ENCODE results near the gene BACH1.

DNA sequence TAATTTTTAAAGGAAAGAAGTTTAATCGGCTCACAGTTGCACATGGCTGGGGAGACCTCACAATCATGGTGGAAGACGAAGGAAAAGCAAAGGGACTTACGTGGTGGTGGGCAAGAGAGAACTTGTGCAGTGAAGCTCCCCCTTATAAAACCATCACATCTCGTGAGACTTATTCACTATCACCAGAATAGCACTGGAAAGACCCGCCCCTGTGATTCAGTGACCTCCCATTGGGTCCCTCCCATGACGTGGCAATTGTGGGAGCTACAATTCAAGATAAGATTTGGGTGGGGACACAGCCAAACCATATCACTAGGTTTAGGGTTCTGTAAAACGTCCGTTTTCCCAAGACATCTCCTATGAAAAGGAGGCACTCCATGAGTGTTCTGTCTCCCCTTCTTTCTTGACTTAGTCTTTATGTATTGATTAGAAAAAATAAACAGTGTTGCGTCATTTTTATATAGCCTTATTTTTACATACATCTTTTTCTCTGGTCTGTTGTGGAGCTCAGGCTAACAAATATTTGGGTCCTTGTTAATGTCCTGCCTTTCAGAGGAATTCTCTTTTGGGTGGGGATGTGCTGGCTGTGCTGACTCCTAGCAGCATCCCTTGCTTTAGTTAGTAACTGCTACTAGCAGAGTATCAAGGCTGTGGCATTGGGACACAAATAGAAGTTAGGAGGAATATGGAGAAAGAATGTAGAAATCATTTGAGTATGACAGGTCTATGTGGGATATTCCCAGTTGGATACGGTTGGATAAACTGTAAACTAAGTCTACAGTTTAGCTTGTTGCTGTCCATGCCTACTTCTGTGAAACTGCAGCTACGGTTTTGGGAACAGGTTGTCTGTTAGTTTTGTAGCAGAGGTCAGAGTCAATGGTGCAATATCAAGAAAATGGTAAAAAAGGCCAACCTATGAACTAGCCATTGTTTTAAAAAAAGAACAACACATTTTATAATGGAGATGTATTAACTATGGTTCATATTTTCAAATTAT is 23.5 kb downstream of the BACH1 start:
- TF ChIP-seq CTCF (IDR thresholded peaks at IDR 0.05; ENCODE audit: low read depth, low read length, poor library complexity, severe bottlenecking) (no peak), EZH2phosphoT487 (IDR thresholded peaks at IDR 0.05; ENCODE audit: borderline replicate concordance, low read length) (no peak)
